Keratinocyte (primary cell): ENCODE measurements around the gene DLGAP1. TPM values are rescaled to one million over a fixed set of nuclear protein-coding genes. Genes with fewer than 3 reads are reported as not detected.

Experiments used
- DNase-seq: peaks from one replicate; pipeline ENCODE4 v3.0.0-alpha.2; 2011; ENCODE audit warnings: low read depth, missing footprints, low spot score
- FAIRE-seq: peaks from 2 replicates; lab custom pipeline; 2011; peaks lifted over from hg19 to GRCh38; lab: Jason Lieb, UNC
- H2AFZ ChIP-seq: 2 replicates; pipeline ENCODE4 v1.6.0; 2012; ENCODE audit warnings: low read length, control low read depth, inconsistent platforms; ENCODE audit not compliant: control insufficient read depth
- H3K27ac ChIP-seq: 2 replicates; pipeline ENCODE4 v1.5.1; 2011; ENCODE audit warnings: low read length; ENCODE audit not compliant: control insufficient read depth, insufficient read depth
- H3K27me3 ChIP-seq: 3 replicates; pipeline ENCODE4 v1.6.0; 2011; ENCODE audit warnings: low read length; ENCODE audit not compliant: control insufficient read depth, insufficient read depth; ENCODE audit errors: extremely low read depth
- H3K36me3 ChIP-seq, 2 experiments: 2 replicates in 1 of 2; 3 replicates in 1 of 2; pipeline ENCODE4 v1.5.1; 2011; ENCODE audit warnings: low read length in 2 of 2, mild to moderate bottlenecking in 1 of 2; ENCODE audit not compliant: control insufficient read depth in 2 of 2, insufficient read depth in 2 of 2; ENCODE audit errors: extremely low read depth in 1 of 2
- H3K4me1 ChIP-seq: 3 replicates; pipeline ENCODE4 v1.5.1; 2011; ENCODE audit warnings: low read length; ENCODE audit not compliant: control insufficient read depth, insufficient read depth; ENCODE audit errors: extremely low read depth
- H3K4me2 ChIP-seq: 3 replicates; pipeline ENCODE4 v1.6.0; 2011; ENCODE audit warnings: low read depth, low read length; ENCODE audit not compliant: control insufficient read depth, insufficient read depth; ENCODE audit errors: extremely low read depth
- H3K4me3 ChIP-seq, 3 experiments: fragments of 200-600 bp in 1 of 3; sonication (generic) in 1 of 3; 2 replicates in 2 of 3; 3 replicates in 1 of 3; pipeline ENCODE4 v1.5.1; 2011 to 2016; ENCODE audit warnings: low read length in 3 of 3, mild to moderate bottlenecking in 3 of 3, control low read depth in 2 of 3, inconsistent platforms in 1 of 3, low read depth in 1 of 3, mixed read lengths in 1 of 3, mixed run types in 1 of 3, moderate library complexity in 1 of 3; ENCODE audit not compliant: control insufficient read depth in 2 of 3, insufficient read depth in 2 of 3; ENCODE audit errors: extremely low read depth in 1 of 3
- H3K79me2 ChIP-seq: 2 replicates; pipeline ENCODE4 v1.6.0; 2012; ENCODE audit warnings: low read length; ENCODE audit not compliant: control insufficient read depth, insufficient read depth
- H3K9ac ChIP-seq: 3 replicates; pipeline ENCODE4 v1.6.0; 2011; ENCODE audit warnings: low read length; ENCODE audit not compliant: control insufficient read depth, insufficient read depth; ENCODE audit errors: extremely low read depth
- H3K9me1 ChIP-seq: 3 replicates; pipeline ENCODE4 v1.6.0; 2011; ENCODE audit warnings: low read length; ENCODE audit not compliant: control insufficient read depth, insufficient read depth; ENCODE audit errors: extremely low read depth
- H3K9me3 ChIP-seq: 2 replicates; pipeline ENCODE4 v1.5.1; 2012; ENCODE audit warnings: low read depth, low read length; ENCODE audit not compliant: control insufficient read depth
- H4K20me1 ChIP-seq: 3 replicates; pipeline ENCODE4 v1.6.0; 2011; ENCODE audit warnings: low read length; ENCODE audit not compliant: control insufficient read depth, insufficient read depth; ENCODE audit errors: extremely low read depth
- EZH2 ChIP-seq: IDR thresholded peaks from one replicate; pipeline ENCODE4 v1.6.1; 2012; ENCODE audit warnings: inconsistent platforms, mild to moderate bottlenecking, low read length, moderate library complexity
- dilution Hi-C: fragments of 300-500 bp; cut with MboI; formaldehyde crosslinking; loops from one replicate; pipeline ENCODE4 v1.7.0; 2020; ENCODE audit warnings: low sequenced_read_pairs; ENCODE audit not compliant: extremely low pct_ligation_motif_present
- polyA plus RNA-seq, 5 experiments: library from polyadenylated mRNA; depleted of rRNA in 3 of 5; stranded (reverse) in 3 of 5; stranded (forward) in 1 of 5; unstranded in 1 of 5; fragments of >200 nt; gene quantifications; 1 replicate in 1 of 5; 2 replicates in 3 of 5; 3 replicates in 1 of 5; pipeline versions ENCODE4 v1.2.1 to v1.2.3, GENCODE V29; 2011 to 2012; ENCODE audit warnings: missing spikeins in 2 of 5, low read depth in 1 of 5, low replicate concordance in 1 of 5
- TF ChIP-seq, protein P1 (sequence below), 3 experiments: IDR thresholded peaks in 1 of 3; conservative IDR thresholded peaks in 1 of 3; optimal IDR thresholded peaks in 1 of 3; 2 replicates in 2 of 3; 3 replicates in 1 of 3; pipeline versions ENCODE3 to v1.5.1; 2011; ENCODE audit warnings: low read length in 3 of 3, mild to moderate bottlenecking in 3 of 3, moderate library complexity in 2 of 3, control low read depth in 1 of 3, inconsistent platforms in 1 of 3; ENCODE audit not compliant: insufficient read depth in 2 of 3; ENCODE audit errors: extremely low read depth in 1 of 3

The DLGAP1 gene
- polyA plus RNA-seq, 1 donor (not counting 4 experiments of a cell fraction or from before 2014, with no cell fraction given): not detected

- Histone ChIP-seq H2AFZ (no peak overlapping the region), H4K20me1 (no peaks in the 10 kb centered on the region), H3K36me3 (no peaks in the 10 kb centered on the region), H3K9me1 (no peaks in the 10 kb centered on the region), H3K27ac (no peak overlapping the region), H3K9me3 (no peaks in the 10 kb centered on the region), H3K4me3 (no peak overlapping the region), H3K79me2 (no peaks in the 10 kb centered on the region), H3K9ac (no peak overlapping the region), H3K27me3 (no peaks in the 10 kb centered on the region), H3K4me1 (no peaks in the 10 kb centered on the region), H3K4me2 (no peak overlapping the region)
- FAIRE-seq (no peak), DNase-seq (no peak)
- TF ChIP-seq, protein P1, sequence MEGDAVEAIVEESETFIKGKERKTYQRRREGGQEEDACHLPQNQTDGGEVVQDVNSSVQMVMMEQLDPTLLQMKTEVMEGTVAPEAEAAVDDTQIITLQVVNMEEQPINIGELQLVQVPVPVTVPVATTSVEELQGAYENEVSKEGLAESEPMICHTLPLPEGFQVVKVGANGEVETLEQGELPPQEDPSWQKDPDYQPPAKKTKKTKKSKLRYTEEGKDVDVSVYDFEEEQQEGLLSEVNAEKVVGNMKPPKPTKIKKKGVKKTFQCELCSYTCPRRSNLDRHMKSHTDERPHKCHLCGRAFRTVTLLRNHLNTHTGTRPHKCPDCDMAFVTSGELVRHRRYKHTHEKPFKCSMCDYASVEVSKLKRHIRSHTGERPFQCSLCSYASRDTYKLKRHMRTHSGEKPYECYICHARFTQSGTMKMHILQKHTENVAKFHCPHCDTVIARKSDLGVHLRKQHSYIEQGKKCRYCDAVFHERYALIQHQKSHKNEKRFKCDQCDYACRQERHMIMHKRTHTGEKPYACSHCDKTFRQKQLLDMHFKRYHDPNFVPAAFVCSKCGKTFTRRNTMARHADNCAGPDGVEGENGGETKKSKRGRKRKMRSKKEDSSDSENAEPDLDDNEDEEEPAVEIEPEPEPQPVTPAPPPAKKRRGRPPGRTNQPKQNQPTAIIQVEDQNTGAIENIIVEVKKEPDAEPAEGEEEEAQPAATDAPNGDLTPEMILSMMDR (optimal IDR thresholded peaks at IDR 0.05 in 1 of 3, IDR thresholded peaks at IDR 0.05 in 1 of 3, conservative IDR thresholded peaks at IDR 0.05 in 1 of 3; ENCODE audit: extremely low read depth in 1 of 3, insufficient read depth in 2 of 3, low read length in 3 of 3): no peak
- no peak for TF ChIP-seq EZH2
- dilution Hi-C loops: no loop called here
Observed at GRCh38 chr18:4157352-4157751, 297.8 kb downstream of the DLGAP1 start.

DNA sequence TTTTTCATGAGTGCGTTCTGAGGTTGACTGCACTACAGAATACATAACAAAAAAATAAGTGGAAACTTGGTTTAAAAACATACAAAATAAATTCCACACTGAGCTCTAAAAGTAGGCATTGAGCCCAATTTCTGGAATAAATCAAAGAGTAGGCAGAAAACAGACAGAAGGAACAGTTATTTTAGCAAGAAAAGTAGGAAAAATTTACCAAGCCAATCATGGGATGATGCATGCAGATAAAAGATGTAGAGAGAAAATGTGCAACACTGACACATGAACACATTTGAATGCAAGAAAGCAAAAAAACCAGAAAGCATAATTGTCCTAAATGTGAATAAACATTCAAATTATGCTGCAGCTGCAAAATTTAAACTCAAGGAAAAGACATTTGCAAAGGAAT is 308.3 kb downstream of the DLGAP1 start:
- no peaks in the 10 kb centered on the region for H3K27me3 ChIP-seq
- H3K4me3 ChIP-seq: no peak overlapping the region
- dilution Hi-C loops: no loop called here
- H3K4me2 ChIP-seq: no peak overlapping the region
- no peak for DNase-seq
- FAIRE-seq: no peak
- no peaks in the 10 kb centered on the region for H3K4me1 ChIP-seq
- H3K36me3 ChIP-seq: no peaks in the 10 kb centered on the region
- no peaks in the 10 kb centered on the region for H3K9me1 ChIP-seq
- H2AFZ ChIP-seq: no peak overlapping the region
- TF ChIP-seq EZH2: no peak
- TF ChIP-seq, protein P1 (optimal IDR thresholded peaks at IDR 0.05 in 1 of 3, IDR thresholded peaks at IDR 0.05 in 1 of 3, conservative IDR thresholded peaks at IDR 0.05 in 1 of 3; ENCODE audit: extremely low read depth in 1 of 3, insufficient read depth in 2 of 3, low read length in 3 of 3): no peak
- no peak overlapping the region for H3K9ac ChIP-seq
- H3K27ac ChIP-seq: no peak overlapping the region
- H3K79me2 ChIP-seq: no peaks in the 10 kb centered on the region
- no peaks in the 10 kb centered on the region for H3K9me3 ChIP-seq
- no peaks in the 10 kb centered on the region for H4K20me1 ChIP-seq
